Suprapubic skin (tissue), 4 donors: ENCODE measurements around the gene NEK11.

ENCODE experiments used
- EP300 ChIP-seq: sonication (generic); formaldehyde crosslinking; IDR thresholded peaks from one replicate; pipeline ENCODE4 v1.6.1; 2017; ENCODE audit warnings: antibody characterized with exemption
- POLR2A ChIP-seq, 2 donors: fragments of 450-650 bp; IDR thresholded peaks; one replicate each; pipeline ENCODE4 v1.6.1; 2017; ENCODE audit warnings: antibody characterized with exemption in 2 of 2, mild to moderate bottlenecking in 2 of 2, moderate library complexity in 2 of 2
- POLR2AphosphoS5 ChIP-seq, 3 donors: sonication (generic); formaldehyde crosslinking; IDR thresholded peaks; one replicate each; pipeline ENCODE4 v1.6.1; 2017; ENCODE audit warnings: antibody characterized with exemption in 3 of 3
- TF ChIP-seq, protein P1 (sequence below), 2 donors: fragments of 200-600 bp in 1 of 2; fragments of 450-650 bp in 1 of 2; sonication (generic) in 1 of 2; IDR thresholded peaks; one replicate each; pipeline ENCODE4 v1.5.1; 2016 to 2019; ENCODE audit warnings: antibody characterized with exemption in 2 of 2, mild to moderate bottlenecking in 1 of 2, moderate library complexity in 1 of 2

DNA sequence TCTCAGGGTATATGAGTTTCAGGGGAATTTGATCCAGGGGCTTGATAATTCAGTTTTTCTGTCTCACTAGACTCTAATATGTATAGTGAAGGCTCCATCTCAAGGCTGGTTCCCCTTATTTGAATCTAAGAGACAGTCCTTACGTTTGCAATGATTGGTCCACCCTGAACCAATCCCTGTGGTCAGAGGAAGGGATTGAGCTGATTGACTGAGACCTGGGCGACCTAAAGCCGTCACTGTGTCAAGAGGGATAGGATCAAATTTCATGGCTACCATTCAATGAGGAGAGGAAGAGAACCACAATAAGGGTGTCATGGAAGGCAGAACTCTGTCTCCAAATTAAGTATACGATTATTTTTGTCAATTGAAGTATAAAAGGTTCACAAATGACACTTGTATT lies 371.2 kb downstream of the NEK11 start:
- TF ChIP-seq, protein P1, sequence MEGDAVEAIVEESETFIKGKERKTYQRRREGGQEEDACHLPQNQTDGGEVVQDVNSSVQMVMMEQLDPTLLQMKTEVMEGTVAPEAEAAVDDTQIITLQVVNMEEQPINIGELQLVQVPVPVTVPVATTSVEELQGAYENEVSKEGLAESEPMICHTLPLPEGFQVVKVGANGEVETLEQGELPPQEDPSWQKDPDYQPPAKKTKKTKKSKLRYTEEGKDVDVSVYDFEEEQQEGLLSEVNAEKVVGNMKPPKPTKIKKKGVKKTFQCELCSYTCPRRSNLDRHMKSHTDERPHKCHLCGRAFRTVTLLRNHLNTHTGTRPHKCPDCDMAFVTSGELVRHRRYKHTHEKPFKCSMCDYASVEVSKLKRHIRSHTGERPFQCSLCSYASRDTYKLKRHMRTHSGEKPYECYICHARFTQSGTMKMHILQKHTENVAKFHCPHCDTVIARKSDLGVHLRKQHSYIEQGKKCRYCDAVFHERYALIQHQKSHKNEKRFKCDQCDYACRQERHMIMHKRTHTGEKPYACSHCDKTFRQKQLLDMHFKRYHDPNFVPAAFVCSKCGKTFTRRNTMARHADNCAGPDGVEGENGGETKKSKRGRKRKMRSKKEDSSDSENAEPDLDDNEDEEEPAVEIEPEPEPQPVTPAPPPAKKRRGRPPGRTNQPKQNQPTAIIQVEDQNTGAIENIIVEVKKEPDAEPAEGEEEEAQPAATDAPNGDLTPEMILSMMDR (IDR thresholded peaks at IDR 0.05), result no peak
- no peak for TF ChIP-seq EP300
- no peak for TF ChIP-seq POLR2A (IDR thresholded peaks at IDR 0.05)
- TF ChIP-seq POLR2AphosphoS5 (IDR thresholded peaks at IDR 0.05), result no peak
